ENCODE results near the gene EIF2B2. TPM values are rescaled to one million over a fixed set of nuclear protein-coding genes. Genes with fewer than 3 reads are reported as not detected.

EIF2B2 gene
- total and polyA plus RNA-seq, 10 of the 15 experiments (the other 5 are each of a cell fraction or from before 2014, with no cell fraction given) = 17.4 to 168 (median 65.5) TPM

DNA sequence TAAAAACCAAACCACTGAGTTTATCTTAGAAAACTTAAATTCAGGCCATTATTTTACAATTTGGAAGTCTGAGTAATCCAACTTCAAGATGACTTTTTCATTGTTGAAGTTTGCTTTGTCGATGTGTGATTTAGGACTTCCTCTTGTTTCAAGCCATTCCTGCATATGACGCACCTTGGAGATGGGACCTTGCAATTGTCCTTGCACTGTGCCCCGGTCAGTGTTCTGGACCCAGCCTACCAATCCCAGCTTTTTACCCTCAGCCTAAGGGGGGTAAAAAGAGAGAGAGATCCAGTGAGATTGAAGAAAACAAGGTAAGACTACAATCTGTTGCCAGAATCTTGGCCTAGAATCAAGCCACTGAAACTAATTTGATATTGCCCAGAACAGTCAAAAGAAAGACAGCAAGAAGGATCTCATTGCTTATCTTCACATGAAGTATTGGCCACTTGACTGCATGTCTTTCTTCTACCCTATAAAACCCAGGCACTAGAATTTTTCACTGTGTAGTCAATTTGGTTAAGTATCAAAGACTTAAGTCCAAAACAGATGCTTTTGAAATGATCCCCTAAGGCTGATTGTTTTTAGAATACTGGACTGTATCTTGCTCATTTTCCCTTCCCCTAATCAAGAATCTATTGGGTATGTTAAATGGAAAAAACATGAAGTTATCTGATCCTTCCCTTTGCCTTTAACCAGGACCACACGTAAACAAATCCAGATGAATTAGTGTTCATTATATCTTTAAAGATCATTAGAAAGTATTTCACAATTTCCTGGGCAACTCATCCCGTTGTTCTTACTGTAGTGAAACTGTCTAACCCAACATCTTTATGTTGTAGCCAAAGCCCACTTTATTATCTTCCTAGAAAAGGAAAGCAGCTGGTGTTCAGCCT lies 50.9 kb downstream of the EIF2B2 start:
- in situ Hi-C loops (cut with MboI) (no loop called here), intact Hi-C loops (cut with micrococcal nuclease; ENCODE audit: unreplicated experiment) (no loop called here)
- Histone ChIP-seq H3K4me2 (ENCODE audit: control insufficient read depth, insufficient read depth) (no peak overlapping the region), H3K79me2 (ENCODE audit: control insufficient read depth, insufficient read depth, low read length) (peaks cover 15% of the 10 kb centered on the region), H3K9ac (ENCODE audit: control insufficient read depth, insufficient read depth, low read length) (no peak overlapping the region), H3K4me3 (no peak overlapping the region), H3K9me3 (replicated peaks; ENCODE audit: control insufficient read depth, insufficient read depth, low read length) (no peaks in the 10 kb centered on the region; the same call in 2 of the 3 replicates), H3K27me3 (replicated peaks in 1 of 2; ENCODE audit: control insufficient read depth in 2 of 2, insufficient read depth in 2 of 2, low read length in 1 of 2) (no peaks in the 10 kb centered on the region), H3K4me1 (ENCODE audit: control insufficient read depth, insufficient read depth, low read length) (no peaks in the 10 kb centered on the region), H3K27ac (ENCODE audit: control insufficient read depth, insufficient read depth) (no peak overlapping the region), H2AFZ (ENCODE audit: control insufficient read depth, low read depth, low read length) (no peak overlapping the region), H3K36me3 (ENCODE audit: control insufficient read depth in 2 of 2, insufficient read depth in 2 of 2, low read length in 1 of 2) (no peaks in the 10 kb centered on the region), H4K20me1 (ENCODE audit: control insufficient read depth, insufficient read depth) (no peaks in the 10 kb centered on the region)
- DNase-seq (ENCODE audit: low read depth, low spot score) (no peak), ATAC-seq (no peak), FAIRE-seq (no peak)
- SMC1A ChIA-PET (ENCODE audit: uncharacterized antibody, unreplicated experiment) = interaction anchor here (1.1 kb wide), 1 partner anchor 8 kb away, joined by 3 read pairs; no protein-coding TSS in a partner anchor
- 66% methylated on average over 5 of the region's 5 CpGs for WGBS (ENCODE audit: insufficient coverage, insufficient replicate concordance, low lambda C conversion rate, missing lambda C conversion rate)
- no TSS peak for BruUV-seq (replicated peaks)
- CTCF ChIA-PET = no interaction called here
- TF ChIP-seq SREBF2 (IDR thresholded peaks at IDR 0.05; ENCODE audit: low read length) (no peak), KDM1A (IDR thresholded peaks at IDR 0.05; ENCODE audit: borderline replicate concordance) (no peak), SRF (IDR thresholded peaks at IDR 0.05; ENCODE audit: low read depth in 2 of 2, low read length in 2 of 2) (no peak), EP300 (IDR thresholded peaks at IDR 0.05; ENCODE audit: borderline replicate concordance in 1 of 2, control insufficient read depth in 1 of 2, low read depth in 2 of 2, low read length in 2 of 2) (no peak), FOXK2 (IDR thresholded peaks at IDR 0.05) (no peak), HDAC2 (IDR thresholded peaks at IDR 0.05) (no peak), JUNB (IDR thresholded peaks at IDR 0.05) (no peak), HDAC6 (IDR thresholded peaks at IDR 0.05; ENCODE audit: unreplicated experiment) (no peak), RAD21 (IDR thresholded peaks at IDR 0.05; ENCODE audit: insufficient read depth, low read depth, low read length) (no peak), ZBED1 (IDR thresholded peaks at IDR 0.05; ENCODE audit: borderline replicate concordance) (no peak), ZNF217 (IDR thresholded peaks at IDR 0.05) (no peak)
- TF ChIP-seq, protein P1, sequence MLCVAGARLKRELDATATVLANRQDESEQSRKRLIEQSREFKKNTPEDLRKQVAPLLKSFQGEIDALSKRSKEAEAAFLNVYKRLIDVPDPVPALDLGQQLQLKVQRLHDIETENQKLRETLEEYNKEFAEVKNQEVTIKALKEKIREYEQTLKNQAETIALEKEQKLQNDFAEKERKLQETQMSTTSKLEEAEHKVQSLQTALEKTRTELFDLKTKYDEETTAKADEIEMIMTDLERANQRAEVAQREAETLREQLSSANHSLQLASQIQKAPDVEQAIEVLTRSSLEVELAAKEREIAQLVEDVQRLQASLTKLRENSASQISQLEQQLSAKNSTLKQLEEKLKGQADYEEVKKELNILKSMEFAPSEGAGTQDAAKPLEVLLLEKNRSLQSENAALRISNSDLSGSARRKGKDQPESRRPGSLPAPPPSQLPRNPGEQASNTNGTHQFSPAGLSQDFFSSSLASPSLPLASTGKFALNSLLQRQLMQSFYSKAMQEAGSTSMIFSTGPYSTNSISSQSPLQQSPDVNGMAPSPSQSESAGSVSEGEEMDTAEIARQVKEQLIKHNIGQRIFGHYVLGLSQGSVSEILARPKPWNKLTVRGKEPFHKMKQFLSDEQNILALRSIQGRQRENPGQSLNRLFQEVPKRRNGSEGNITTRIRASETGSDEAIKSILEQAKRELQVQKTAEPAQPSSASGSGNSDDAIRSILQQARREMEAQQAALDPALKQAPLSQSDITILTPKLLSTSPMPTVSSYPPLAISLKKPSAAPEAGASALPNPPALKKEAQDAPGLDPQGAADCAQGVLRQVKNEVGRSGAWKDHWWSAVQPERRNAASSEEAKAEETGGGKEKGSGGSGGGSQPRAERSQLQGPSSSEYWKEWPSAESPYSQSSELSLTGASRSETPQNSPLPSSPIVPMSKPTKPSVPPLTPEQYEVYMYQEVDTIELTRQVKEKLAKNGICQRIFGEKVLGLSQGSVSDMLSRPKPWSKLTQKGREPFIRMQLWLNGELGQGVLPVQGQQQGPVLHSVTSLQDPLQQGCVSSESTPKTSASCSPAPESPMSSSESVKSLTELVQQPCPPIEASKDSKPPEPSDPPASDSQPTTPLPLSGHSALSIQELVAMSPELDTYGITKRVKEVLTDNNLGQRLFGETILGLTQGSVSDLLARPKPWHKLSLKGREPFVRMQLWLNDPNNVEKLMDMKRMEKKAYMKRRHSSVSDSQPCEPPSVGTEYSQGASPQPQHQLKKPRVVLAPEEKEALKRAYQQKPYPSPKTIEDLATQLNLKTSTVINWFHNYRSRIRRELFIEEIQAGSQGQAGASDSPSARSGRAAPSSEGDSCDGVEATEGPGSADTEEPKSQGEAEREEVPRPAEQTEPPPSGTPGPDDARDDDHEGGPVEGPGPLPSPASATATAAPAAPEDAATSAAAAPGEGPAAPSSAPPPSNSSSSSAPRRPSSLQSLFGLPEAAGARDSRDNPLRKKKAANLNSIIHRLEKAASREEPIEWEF (IDR thresholded peaks at IDR 0.05; ENCODE audit: insufficient replicate concordance, low read depth, low read length) = no peak
- TF ChIP-seq, protein P2, sequence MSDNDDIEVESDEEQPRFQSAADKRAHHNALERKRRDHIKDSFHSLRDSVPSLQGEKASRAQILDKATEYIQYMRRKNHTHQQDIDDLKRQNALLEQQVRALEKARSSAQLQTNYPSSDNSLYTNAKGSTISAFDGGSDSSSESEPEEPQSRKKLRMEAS (IDR thresholded peaks at IDR 0.05; ENCODE audit: low read depth, low read length) = no peak
- TF ChIP-seq, protein P3, sequence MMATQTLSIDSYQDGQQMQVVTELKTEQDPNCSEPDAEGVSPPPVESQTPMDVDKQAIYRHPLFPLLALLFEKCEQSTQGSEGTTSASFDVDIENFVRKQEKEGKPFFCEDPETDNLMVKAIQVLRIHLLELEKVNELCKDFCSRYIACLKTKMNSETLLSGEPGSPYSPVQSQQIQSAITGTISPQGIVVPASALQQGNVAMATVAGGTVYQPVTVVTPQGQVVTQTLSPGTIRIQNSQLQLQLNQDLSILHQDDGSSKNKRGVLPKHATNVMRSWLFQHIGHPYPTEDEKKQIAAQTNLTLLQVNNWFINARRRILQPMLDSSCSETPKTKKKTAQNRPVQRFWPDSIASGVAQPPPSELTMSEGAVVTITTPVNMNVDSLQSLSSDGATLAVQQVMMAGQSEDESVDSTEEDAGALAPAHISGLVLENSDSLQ (IDR thresholded peaks at IDR 0.05) = no peak
- RAD21 ChIA-PET (ENCODE audit: unreplicated experiment) = no interaction called here
- POLR2A ChIA-PET = interaction anchor here (0.6 to 1.6 kb wide), 3 partner anchors 9 to 51 kb away, joined by 3 to 5 read pairs (median 3); partner anchors contain the start of gene EIF2B2

All from GM12878 (cell line).